HG03571 (cell line): ENCODE data around the gene CMKLR1.

ENCODE experiments used
- ATAC-seq: cut with Tn5 transposase; IDR thresholded peaks from one replicate; pipeline ENCODE4 v1.9.1; 2021; ENCODE audit not compliant: unreplicated experiment

CMKLR1 gene

DNA sequence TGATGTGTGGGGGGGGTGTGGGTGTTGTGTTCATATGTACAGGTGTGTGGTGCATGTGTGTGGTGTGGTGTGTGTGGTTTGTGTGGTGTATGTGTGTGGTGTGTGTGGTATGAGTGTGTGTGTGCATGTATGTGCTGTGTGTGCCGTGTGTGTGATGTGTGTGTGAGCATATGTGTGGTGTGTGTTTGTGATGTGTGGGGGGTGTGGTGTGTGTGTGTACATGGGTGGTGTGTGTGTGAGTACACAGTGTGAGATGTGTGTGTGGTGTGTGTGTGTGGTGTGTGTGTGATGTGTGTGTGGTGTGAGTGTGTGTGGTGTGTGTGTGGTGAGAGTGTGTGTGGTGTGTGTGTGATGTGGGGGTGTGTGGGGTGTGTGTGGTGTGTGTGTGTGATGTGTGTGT, 24.5 kb upstream of the CMKLR1 start:
- no peak for ATAC-seq

DNA sequence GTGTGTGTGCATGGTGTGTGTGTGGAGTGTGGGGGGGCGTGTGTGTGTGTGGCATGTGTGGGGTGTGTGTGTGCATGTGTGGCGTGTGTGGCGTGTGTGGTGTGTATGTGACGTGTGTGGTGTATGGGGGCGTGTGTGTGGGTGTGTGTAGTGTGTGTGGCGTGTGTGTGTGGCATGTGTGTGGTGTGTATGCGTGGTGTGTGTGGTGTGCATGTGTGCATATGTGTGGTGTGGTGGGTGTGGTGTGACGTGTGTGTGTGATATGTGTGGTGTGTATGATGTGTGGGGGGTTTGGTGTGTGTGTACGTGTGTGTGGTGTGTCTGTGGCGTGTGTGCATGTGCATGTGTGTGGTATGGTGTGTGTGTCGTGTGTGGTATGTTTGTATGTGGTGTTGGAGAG, 24.1 kb upstream of the CMKLR1 start:
- no peak for ATAC-seq

DNA sequence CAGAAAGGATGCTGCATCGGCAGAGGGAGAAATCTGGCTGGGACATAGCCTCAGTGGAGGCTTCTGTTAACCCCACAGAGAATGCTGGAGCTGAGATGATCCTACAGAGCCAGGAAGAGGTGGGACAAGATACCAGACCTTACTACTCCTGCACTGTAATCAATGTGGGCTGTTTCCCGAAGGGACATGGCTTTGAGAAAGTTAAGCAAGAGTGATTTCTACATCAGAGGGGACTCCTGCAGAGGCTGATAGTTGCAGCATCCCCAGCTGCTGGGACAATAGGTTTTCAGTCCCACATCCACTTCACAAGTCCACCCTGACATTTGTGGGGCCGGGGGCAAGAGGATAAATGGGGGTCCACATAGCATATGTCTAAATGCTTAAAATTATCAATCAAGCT, 22.5 kb upstream of the CMKLR1 start:
- ATAC-seq, result no peak

DNA sequence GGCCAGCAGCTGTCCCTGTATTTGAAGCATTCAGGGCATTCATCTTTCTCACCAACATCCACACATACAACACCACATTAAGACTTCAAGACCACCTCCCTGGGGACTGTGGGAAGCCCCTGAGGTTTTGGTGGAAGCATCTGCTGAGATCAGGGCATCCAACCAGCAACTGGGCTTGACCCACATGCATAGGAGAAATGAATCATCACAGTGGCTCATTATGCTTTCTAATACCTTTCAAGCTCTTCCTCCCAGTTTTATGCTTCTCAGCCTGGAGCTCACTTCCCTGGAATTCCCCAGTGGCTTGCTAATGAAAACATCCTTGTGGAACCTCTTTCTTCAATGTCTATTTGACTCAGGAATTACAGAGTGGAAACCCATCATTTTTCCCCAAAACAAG, 21.4 kb upstream of the CMKLR1 start:
- peak; percentile 72 for ATAC-seq

DNA sequence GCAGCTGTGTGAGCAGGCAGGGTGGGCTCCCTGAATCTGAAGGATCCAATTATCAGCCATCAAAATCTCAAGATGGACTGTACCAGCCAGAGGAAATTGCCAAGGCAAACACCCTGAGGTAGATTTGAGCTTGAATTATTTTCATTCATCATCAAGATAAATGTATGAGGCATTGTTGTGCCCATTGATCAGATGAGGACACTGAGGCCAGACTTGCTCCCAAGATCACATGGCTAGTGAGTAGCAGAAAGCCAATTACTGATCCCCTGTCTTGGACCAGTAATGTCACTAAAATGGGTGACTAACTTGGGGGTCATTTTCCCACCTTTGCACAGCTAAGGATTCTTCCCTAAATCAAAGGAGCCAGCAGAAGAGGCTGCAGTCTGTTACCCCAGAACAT, 20.9 kb upstream of the CMKLR1 start:
- no peak for ATAC-seq

DNA sequence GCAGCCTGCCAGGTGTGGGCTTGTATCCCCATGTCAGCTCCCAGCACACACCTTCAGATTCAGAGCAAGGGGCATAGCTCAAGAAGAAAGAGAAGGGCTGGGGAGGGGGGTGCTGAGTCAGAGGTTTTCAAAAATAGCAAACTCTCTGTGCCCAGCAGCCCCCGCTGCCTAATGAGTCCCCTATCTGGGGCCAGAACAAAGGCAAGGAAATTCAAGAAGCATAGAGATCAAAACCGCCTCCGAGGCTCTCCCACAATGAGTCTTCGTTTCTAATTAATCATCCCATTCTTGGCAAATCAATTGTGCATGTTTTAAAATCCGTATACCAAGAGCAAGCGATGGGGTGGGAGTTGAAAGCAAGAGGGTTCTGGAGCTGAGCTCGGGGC, 19.5 kb upstream of the CMKLR1 start:
- ATAC-seq, result no peak

DNA sequence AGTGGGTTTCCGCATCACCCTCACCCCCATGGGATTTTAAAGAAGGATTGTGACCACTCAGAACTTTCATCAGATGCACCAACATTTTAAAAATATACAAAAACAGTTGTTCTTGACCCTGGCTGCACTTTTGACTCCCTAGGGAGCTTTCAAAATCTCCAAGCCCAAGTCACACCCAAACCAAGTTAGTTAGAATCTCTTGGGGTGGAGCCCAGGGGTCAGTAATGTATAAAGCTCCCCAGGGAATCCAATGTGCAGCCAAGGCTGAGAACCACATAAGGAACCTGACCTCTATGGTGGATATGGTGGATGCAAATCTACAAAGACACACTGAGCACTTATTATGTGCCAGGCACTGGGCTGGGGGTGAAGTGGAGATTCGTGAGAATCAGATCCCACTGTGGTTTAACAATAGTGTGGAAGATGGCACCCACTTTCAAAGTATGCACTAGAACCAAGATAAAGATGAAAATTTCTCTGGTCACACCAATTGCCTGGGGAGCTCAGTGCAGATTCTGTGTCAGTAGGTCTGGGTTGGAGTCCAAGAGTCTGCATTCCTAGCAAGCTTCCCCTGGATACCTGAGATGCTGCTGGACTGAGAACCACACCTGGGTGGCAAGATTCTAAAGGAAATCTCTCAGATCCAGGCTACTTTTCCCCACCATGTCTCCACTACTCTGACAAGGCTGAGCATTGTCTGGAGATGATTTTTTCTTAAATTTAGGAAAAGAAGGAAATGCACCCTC, 18.9 kb upstream of the CMKLR1 start:
- no peak for ATAC-seq

DNA sequence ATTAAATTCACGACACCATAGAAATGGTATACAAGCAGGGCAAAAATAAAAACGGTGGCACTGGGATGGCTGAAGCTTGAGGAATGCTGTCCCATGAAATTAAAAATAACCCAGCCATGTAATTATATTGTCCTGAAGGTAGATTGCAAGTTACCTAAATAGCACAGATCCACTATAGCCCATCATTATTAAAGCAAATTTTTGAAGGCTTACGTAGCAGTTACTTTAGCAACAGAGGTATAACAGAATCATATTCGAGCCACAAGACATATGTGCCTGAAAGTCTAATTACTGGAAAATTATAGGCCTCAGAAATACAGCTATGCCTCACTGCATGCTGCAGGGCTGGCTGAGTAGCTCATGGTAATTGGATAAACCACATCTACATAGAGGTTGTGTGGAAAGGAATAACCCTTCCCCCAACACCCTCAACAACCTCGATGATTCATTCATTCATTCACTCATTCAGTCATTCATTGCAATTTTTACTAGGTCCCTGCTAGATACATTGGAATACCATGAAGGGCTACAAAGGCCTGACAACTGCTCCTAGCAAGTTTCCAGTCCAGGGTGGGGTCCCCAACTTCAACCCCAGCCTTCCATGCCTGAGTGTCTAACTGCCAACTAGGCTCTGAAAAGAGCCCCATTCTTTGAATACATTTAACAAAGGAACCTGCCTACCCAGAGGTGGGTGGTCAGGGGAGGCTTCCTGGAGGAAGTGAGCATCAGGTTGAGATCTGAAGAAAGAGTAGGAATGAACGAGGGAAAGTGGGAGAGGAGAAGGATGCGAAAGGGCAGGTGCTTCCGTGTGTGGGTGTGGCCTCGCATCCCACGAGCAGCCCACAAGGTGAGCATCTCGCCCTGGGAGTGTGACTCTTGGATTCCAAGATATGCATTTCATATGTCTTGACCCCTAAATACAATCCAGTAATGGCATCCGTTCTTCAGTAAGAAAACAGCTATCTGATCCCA, 18.0 kb upstream of the CMKLR1 start:
- ATAC-seq, result no peak

DNA sequence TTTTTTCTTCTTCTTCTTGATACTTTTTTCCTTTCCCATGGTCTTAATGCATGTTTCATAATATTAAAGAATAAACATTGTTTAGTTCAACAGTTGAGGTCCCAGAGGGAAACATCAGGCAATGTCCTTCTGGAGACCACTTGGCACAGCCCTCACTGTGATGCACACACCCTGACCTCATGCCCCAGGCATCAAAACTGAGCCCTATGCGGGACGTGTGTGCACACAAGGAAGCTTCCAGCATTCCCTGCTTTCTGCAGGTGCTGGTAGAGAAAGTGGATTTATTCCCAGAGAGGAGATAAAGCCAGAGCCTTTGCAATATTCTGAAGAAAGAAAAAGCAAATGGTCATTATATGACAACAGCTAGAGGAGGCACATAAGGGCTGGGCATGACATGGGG, 16.0 kb upstream of the CMKLR1 start:
- no peak for ATAC-seq

DNA sequence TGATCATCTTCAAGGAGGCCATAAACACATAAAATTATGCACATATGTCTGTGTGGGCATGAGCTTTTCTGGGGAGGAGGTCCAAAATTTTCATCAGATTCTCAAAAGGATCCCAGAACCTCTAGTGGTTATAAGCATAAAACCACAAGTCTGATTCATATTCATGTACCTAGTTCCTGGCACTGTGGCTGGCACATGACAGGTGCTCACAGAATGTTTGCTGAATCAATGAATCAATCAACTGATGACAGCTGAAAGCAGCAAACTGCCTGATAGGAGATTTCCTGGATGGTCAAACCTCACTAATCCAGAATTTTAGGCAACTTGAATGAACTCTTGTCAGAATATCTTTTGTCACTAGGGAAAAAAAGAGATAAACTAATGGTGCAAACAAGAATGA, 13.5 kb upstream of the CMKLR1 start:
- ATAC-seq, result no peak

DNA sequence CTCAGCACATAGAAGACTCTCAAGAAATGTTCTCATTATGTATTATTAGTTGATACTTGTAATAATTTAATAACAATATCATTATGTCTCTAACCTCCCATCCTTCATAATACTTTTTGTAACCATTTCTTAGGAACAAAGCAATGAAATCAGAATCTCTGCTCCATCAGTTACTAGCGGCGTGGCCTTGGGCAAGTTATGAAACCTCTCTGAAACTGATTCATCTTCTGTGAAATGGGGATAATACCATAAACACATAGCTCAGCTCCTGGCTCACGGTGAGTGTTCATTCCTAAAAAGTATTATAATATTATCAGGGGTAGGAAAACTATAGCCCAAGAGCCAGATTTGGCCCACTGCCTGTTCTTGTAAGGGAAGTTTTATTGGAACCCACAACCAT, 11.4 kb upstream of the CMKLR1 start:
- no peak for ATAC-seq

DNA sequence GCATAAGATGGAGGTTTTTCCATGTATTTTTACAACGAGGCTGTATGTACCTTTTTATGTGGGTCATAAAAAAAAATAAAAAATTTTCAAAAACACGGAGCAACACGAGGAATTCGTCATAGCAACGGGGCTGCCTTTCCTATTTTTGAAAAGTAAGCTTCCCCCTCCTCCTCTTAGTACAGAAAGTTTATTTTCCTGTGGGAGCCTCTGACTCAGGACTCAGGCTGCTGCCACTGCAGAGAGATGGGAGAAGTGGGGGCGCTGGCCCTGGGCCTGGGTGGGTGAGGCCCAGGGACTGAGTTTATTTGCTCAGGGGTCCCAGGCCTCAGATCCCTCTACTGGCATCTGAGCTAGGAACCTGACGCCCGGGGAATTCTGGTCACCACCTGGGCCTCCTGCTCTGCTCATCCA, 10.2 kb upstream of the CMKLR1 start:
- no peak for ATAC-seq

DNA sequence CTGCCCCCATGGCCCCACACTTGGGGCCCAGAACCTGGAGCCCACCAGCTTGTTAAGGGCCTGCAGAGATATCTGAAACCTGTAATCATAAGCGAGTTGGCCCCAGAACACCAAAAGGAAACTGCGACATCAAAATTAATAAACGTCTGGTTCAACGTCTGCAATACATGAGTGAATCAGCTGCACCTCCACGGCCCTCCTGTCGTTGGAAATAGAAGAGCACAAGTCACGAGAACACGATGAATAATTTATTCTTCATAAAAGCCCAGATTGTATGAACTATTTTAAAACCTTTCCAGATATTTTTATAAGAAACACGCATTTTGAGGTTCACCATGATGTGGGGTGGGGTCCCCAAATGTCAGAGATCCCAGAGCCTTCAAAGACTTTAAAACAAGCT, 9.7 kb upstream of the CMKLR1 start:
- ATAC-seq, result no peak

DNA sequence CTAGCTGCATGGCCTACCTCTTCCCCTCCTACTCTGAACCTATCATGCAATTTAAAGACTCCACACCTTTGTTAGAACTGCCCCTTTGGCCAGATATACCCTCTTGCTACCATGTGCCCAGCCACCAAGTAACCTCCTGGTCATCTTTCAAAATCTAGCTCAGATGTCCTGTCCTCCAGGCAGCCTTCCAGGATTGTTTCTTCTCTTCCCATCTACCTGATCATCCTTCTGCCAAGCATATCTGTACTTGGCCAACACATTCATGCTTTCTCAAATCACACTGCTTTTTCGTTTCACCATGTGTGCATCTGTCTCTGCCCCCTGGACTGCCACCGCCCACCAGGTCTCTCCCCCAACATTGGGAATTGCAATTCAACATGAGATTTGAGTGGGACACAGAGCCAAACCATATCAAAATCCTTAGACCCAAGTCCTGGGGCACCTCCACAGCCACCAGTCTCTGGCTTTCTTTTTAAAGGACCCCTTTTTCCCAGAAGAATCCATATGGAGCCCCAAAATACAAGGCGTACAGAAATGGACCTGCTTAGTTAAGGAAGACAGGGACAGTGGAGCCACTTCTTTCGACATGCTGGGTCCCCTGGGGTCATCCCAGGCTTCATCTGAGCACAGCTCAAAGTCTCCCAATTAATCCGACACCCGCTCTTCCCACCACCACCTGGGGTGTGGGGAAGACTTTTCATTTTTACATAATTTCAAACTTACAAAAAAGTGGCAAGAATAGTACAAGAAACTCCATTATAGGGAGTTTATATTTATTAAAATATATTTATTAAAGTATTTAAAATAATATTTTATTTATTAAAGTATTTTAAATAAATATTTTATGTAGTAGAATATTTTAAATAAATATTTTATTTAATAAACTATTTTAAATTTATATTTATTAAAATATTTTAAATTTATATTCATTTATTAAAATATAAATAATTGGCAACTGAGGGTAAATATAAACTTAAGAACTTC, 7.9 kb upstream of the CMKLR1 start:
- no peak for ATAC-seq

DNA sequence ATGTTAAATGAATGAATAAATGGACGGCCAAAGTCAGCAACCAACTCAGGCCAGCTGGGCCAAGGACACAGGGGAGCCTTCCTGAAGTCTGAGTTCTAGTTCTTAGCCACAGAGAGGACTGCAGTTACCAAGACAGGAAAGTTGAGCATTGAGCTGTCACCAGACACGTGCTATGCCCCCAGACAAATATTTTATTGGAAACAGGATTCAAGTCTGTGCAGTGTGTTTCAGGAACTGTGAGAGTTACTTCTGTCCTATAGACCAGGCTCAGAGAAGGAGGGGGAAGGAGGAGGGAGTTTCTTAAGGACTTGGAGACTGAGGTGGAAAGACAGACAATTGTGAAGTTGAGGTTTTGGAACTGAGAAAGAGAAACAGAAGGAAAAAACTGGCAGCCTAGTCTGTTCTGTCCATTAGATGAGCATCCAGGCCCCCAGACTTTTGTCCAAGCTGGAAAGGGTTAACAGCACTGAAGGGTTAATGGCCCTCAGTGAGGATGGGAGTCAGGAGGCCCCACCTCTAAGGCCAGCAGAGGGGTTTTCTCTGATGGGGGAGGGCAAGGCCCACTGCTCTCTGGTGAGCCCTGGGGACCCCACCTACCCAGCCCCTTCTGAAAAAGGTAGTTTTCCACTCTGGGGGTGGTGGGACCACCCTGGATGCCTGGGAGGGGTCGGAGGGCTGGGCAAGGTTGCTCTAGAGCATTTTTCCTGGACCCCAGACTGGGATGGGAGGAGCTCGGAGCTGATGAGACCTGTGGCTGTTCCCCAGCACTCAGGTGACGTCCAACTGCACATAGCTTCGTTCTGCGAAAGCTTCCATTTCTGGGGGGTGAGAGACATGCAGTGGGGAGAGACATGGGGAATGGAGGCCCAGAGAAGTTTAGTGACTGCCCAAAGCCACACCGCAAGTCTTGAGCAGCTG, 6.9 kb upstream of the CMKLR1 start:
- no peak for ATAC-seq

DNA sequence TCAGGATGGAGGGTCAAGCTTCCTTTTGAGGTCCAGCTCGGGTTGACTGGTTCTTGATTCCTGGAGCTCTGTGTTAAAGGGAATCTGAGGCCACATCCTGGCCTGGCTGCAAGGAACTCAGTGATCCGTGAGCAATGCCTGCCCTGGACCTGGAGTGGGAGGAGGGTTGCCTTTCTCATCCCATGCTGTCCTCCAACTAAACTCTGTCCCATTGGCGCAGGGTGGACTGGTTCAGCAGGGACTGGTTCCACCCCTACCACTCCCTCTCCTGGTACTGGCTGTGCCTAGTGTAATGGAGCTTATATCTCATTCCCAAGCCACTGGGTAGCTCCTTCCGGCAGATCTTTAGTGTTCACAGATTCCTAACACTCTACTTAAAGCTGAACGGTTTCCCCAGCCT, 3.9 kb upstream of the CMKLR1 start:
- ATAC-seq, result no peak

DNA sequence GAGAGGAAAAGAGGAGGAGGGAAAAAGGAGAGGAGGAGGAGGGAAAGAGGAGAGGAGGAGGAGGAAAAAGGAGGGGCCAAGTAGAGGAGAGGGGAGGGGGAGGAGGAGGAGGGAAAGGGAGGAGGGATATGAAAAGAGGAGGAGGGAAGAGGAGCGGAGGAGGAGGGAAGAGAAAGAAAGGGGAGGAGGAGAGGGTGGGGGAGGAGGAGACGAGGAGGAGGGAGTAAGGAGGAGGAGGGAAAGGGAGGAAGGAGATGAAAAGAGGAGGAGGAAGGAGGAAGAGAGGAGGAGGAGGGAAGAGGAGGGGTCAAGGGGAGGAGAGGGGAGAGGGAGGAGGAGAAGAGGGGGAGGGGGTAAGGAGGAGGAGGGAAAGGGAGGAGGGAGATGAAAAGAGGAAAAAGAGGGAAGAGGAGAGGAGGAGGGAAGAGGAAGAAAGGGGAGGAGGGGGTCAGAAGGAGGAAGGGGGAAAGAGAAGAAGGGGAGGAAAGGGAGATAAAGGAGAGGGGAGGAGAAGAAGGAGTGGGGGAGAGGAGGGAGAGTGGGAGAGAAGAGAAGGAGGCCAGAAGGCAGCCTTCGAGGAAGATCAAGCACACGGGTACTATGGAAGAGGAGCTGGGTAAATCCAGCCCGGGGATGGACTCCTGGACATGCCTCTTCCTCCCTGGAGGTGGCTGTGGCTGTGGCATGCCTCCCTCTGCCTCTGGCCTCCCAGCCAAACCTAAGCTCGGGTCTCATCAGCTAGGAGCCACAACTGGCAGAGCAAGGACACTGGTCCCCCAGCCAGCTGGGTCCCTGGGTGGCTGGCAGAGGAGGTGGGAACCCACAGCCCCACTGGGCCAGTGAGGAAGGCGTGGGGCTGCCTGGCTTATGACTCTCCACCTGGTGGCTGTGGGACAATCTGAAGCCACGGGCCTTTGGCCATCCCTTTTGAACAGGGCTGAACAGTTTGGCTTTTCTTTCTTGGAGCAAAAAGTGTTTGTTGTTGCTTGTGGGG, 3.0 kb upstream of the CMKLR1 start:
- ATAC-seq, result no peak

DNA sequence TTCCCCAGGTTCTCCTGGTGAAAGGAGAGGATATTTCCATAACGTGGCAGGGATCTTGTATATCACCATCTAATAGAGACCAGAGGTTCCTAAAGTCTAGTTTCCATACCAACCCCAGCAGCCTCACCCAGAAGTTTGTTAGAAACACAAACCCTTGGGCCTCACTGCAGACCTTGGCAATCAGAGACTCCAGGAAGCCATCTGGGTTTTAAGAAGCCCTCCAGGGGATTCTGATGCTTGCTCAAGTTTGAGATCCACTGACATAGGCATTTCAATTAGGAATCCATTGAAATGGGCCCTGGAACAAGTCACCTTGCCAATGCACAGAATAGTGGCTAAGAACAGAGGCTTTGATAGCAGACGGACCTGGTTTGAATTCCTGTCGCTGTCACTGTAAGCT, 2.2 kb upstream of the CMKLR1 start:
- ATAC-seq, result no peak

DNA sequence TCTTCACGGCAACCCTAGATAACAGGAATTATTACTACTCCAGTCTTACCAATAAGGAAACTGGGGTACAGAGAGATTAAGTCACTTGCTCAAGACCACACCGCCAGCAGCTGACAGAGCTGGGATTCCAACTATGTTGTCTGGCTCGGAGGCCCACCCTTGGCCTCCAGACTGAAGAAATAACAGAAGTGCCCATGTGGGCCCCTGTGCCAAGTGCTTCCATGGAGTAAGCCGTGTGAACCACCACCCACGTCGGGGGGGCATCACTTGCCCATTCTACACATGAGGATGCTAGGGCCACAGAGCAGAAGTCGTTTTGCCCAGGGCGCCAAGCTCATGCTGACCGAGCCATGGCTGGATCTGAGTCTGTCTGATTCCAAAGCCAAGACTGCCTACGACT, 926 bp upstream of the CMKLR1 start:
- no peak for ATAC-seq
